Measurements from ENCODE around the gene RAB7A. TPM values are rescaled to one million over a fixed set of nuclear protein-coding genes. Genes with fewer than 3 reads are reported as not detected.

RAB7A gene
- total RNA-seq, 1 donor from 2014 or later = 278 TPM

GRCh38 chr3:128706086-128706615 lies 19.8 kb upstream of the RAB7A start:
- H3K27ac ChIP-seq = no peak overlapping the region
- ATAC-seq (no peak), DNase-seq (no peak)
- no peak for TF ChIP-seq CTCF (IDR thresholded peaks at IDR 0.05)
- H3K4me1 ChIP-seq = peaks cover 12% of the 10 kb centered on the region
- intact Hi-C loops (cut with DNase I) = no loop called here
- no peaks in the 10 kb centered on the region for H3K27me3 ChIP-seq (ENCODE audit: low read depth)
- no peaks in the 10 kb centered on the region for H3K36me3 ChIP-seq
- H3K4me3 ChIP-seq = no peak overlapping the region
- no peaks in the 10 kb centered on the region for H3K9me3 ChIP-seq

GRCh38 chr3:128707928-128708494 lies 18.0 kb upstream of the RAB7A start:
- no peaks in the 10 kb centered on the region for H3K4me1 ChIP-seq
- H3K27ac ChIP-seq = no peak overlapping the region
- no peaks in the 10 kb centered on the region for H3K27me3 ChIP-seq (ENCODE audit: low read depth)
- TF ChIP-seq CTCF (IDR thresholded peaks at IDR 0.05) = no peak
- H3K4me3 ChIP-seq = no peak overlapping the region
- no peaks in the 10 kb centered on the region for H3K9me3 ChIP-seq
- no peaks in the 10 kb centered on the region for H3K36me3 ChIP-seq
- intact Hi-C loops (cut with DNase I) = no loop called here
- ATAC-seq (no peak), DNase-seq (no peak)

- Histone ChIP-seq H3K4me3 (no peak overlapping the region), H3K27me3 (ENCODE audit: low read depth) (no peaks in the 10 kb centered on the region), H3K27ac (no peak overlapping the region), H3K36me3 (no peaks in the 10 kb centered on the region), H3K4me1 (no peaks in the 10 kb centered on the region), H3K9me3 (no peaks in the 10 kb centered on the region)
- DNase-seq = peak; percentile 59
- no peak for TF ChIP-seq CTCF (IDR thresholded peaks at IDR 0.05)
- peak; percentile 62 to 63 for ATAC-seq
- intact Hi-C loops (cut with DNase I) = no loop called here
Observed at GRCh38 chr3:128709038-128709437, 16.9 kb upstream of the RAB7A start.

GRCh38 chr3:128709506-128710210 lies 16.3 kb upstream of the RAB7A start:
- Histone ChIP-seq H3K27ac (no peak overlapping the region), H3K36me3 (no peaks in the 10 kb centered on the region), H3K4me3 (no peak overlapping the region), H3K9me3 (no peaks in the 10 kb centered on the region), H3K27me3 (ENCODE audit: low read depth) (no peaks in the 10 kb centered on the region), H3K4me1 (no peaks in the 10 kb centered on the region)
- TF ChIP-seq CTCF (IDR thresholded peaks at IDR 0.05) = no peak
- intact Hi-C loops (cut with DNase I) = no loop called here
- DNase-seq = no peak
- ATAC-seq = peak; percentile 45 to 68

GRCh38 chr3:128710816-128711433 lies 15.1 kb upstream of the RAB7A start:
- ATAC-seq (no peak), DNase-seq (no peak)
- no peak for TF ChIP-seq CTCF (IDR thresholded peaks at IDR 0.05)
- intact Hi-C loops (cut with DNase I) = no loop called here
- Histone ChIP-seq H3K27ac (no peak overlapping the region), H3K36me3 (no peaks in the 10 kb centered on the region), H3K9me3 (no peaks in the 10 kb centered on the region), H3K27me3 (ENCODE audit: low read depth) (no peaks in the 10 kb centered on the region), H3K4me1 (peaks cover 5% of the 10 kb centered on the region), H3K4me3 (no peak overlapping the region)

All from lower lobe of right lung (tissue), 2 donors.